IMR-90 (cell line): ENCODE measurements around the gene PRDM2. TPM values are rescaled to one million over a fixed set of nuclear protein-coding genes. Genes with fewer than 3 reads are reported as not detected.

ENCODE experiments used
- ATAC-seq: fragments of 200-7000 bp; cut with Tn5 transposase; 2 replicates; pipeline ENCODE4 v1.9.1; 2020; ENCODE audit warnings: low read depth, mild to moderate bottlenecking, moderate library complexity
- BruUV-seq: library from RNA; stranded (reverse); fragments of 400-500 nt; replicated peaks from 2 replicates; lab custom pipeline; 2021; lab: Mats Ljungman, UMichigan
- CTCF ChIA-PET: fragments of 300-600 bp; formaldehyde crosslinking; extraction: SDS; loops from one replicate; lab custom pipeline; 2021; ENCODE audit warnings: antibody characterized with exemption; lab: Yijun Ruan, JAX
- POLR2A ChIA-PET: fragments of 300-600 bp; sonication (Branson Sonifier 250); formaldehyde crosslinking; loops from one replicate; lab custom pipeline; 2022; ENCODE audit warnings: antibody characterized with exemption; ENCODE audit not compliant: unreplicated experiment; lab: Charles Lee
- DNase-seq: peaks from one replicate; pipeline ENCODE4 v3.0.0; 2013
- H2AFZ ChIP-seq: replicated peaks from 2 replicates; pipeline ENCODE3; 2013; ENCODE audit warnings: low read length, mild to moderate bottlenecking; ENCODE audit not compliant: poor library complexity
- H2AK5ac ChIP-seq: 2 replicates; pipeline ENCODE4 v1.6.1; 2013; ENCODE audit warnings: low read depth, low read length, inconsistent platforms
- H2AK9ac ChIP-seq: replicated peaks from 2 replicates; pipeline ENCODE3; 2013; ENCODE audit warnings: mild to moderate bottlenecking, low read depth, low read length, moderate library complexity; ENCODE audit not compliant: poor library complexity
- H2BK120ac ChIP-seq: 2 replicates; pipeline ENCODE4 v1.6.1; 2013; ENCODE audit warnings: low read depth, low read length, inconsistent platforms
- H2BK15ac ChIP-seq: 3 replicates; pipeline ENCODE4 v1.6.1; 2013; ENCODE audit warnings: low read depth, low read length, inconsistent platforms
- H2BK20ac ChIP-seq: 2 replicates; pipeline ENCODE4 v1.6.1; 2013; ENCODE audit warnings: low read depth, mild to moderate bottlenecking, inconsistent platforms, low read length, moderate library complexity
- H2BK5ac ChIP-seq: 2 replicates; pipeline ENCODE4 v1.6.1; 2013; ENCODE audit warnings: mild to moderate bottlenecking, low read depth, low read length, inconsistent platforms; ENCODE audit not compliant: poor library complexity, severe bottlenecking
- H3K14ac ChIP-seq: replicated peaks from 2 replicates; pipeline ENCODE4 v1.6.1; 2013; ENCODE audit warnings: low read depth, low read length, inconsistent platforms
- H3K18ac ChIP-seq: 2 replicates; pipeline ENCODE4 v1.6.1; 2013; ENCODE audit warnings: low read depth, low read length, control low read depth
- H3K23ac ChIP-seq: 2 replicates; pipeline ENCODE4 v1.6.1; 2013; ENCODE audit warnings: low read depth, low read length, inconsistent platforms
- H3K27ac ChIP-seq: 2 replicates; pipeline ENCODE4 v1.5.1; 2013; ENCODE audit warnings: mild to moderate bottlenecking, control low read depth, low read length; ENCODE audit not compliant: insufficient read depth
- H3K27me3 ChIP-seq: 2 replicates; pipeline ENCODE4 v1.6.1; 2013; ENCODE audit warnings: low read length; ENCODE audit not compliant: control insufficient read depth, insufficient read depth
- H3K36me3 ChIP-seq: 2 replicates; pipeline ENCODE4 v1.6.1; 2013; ENCODE audit warnings: low read length, mixed read lengths; ENCODE audit not compliant: control insufficient read depth, insufficient read depth
- H3K4ac ChIP-seq: 2 replicates; pipeline ENCODE4 v1.6.1; 2013; ENCODE audit warnings: low read depth, low read length, inconsistent platforms
- H3K4me1 ChIP-seq: 2 replicates; pipeline ENCODE4 v1.6.1; 2013; ENCODE audit warnings: low read length, mixed read lengths; ENCODE audit not compliant: control insufficient read depth, insufficient read depth
- H3K4me2 ChIP-seq: 2 replicates; pipeline ENCODE4 v1.6.1; 2013; ENCODE audit warnings: low read depth, mild to moderate bottlenecking, control low read depth, low read length, moderate library complexity
- H3K4me3 ChIP-seq: 2 replicates; pipeline ENCODE4 v1.5.1; 2013; ENCODE audit warnings: low read depth, mild to moderate bottlenecking, control low read depth, low read length, moderate library complexity; ENCODE audit not compliant: insufficient read depth
- H3K56ac ChIP-seq: 2 replicates; pipeline ENCODE4 v1.6.1; 2013; ENCODE audit warnings: low read length, inconsistent platforms; ENCODE audit not compliant: insufficient read depth; ENCODE audit errors: extremely low read depth
- H3K79me1 ChIP-seq, 2 experiments: 2 replicates each; pipeline ENCODE4 v1.6.1; 2013; ENCODE audit warnings: low read length in 2 of 2, inconsistent platforms in 1 of 2, low read depth in 1 of 2
- H3K9ac ChIP-seq: 2 replicates; pipeline ENCODE4 v1.6.1; 2013; ENCODE audit warnings: low read depth, low read length, control low read depth
- H3K9me1 ChIP-seq: 2 replicates; pipeline ENCODE4 v1.6.1; 2013; ENCODE audit warnings: low read length, inconsistent platforms; ENCODE audit not compliant: insufficient read depth
- H3K9me3 ChIP-seq: 2 replicates; pipeline ENCODE4 v1.6.1; 2013; ENCODE audit warnings: low read length; ENCODE audit not compliant: control insufficient read depth, insufficient read depth
- H4K20me1 ChIP-seq: 2 replicates; pipeline ENCODE4 v1.6.1; 2013; ENCODE audit warnings: low read length, inconsistent platforms; ENCODE audit not compliant: insufficient read depth
- H4K5ac ChIP-seq: 2 replicates; pipeline ENCODE4 v1.6.1; 2013; ENCODE audit warnings: mild to moderate bottlenecking, low read depth, low read length, control low read depth
- H4K8ac ChIP-seq, 2 experiments: 2 replicates each; pipeline ENCODE4 v1.6.1; 2013; ENCODE audit warnings: low read depth in 2 of 2, low read length in 2 of 2, control low read depth in 1 of 2, inconsistent platforms in 1 of 2
- H4K91ac ChIP-seq: 2 replicates; pipeline ENCODE4 v1.6.1; 2013; ENCODE audit warnings: low read depth, low read length, inconsistent platforms; ENCODE audit not compliant: insufficient read depth
- MXI1 ChIP-seq: IDR thresholded peaks from 2 replicates; pipeline ENCODE4 v1.6.1; 2012; ENCODE audit warnings: low read depth, mild to moderate bottlenecking, low read length, moderate library complexity, borderline replicate concordance
- USF2 ChIP-seq: fragments of 150-350 bp; IDR thresholded peaks from 2 replicates; pipeline ENCODE4 v1.6.1; 2017; ENCODE audit warnings: mild to moderate bottlenecking, antibody characterized with exemption, low read length, low read depth
- WGBS, 2 experiments: methylation state at CpG; one replicate each; pipeline versions ENCODE4 v1.1.5 to v1.1.7; 2013; ENCODE audit warnings: missing lambda C conversion rate in 2 of 2; ENCODE audit not compliant: insufficient read length in 1 of 2; ENCODE audit errors: extremely low coverage in 2 of 2; 5-methylcytosine and 5-hydroxymethylcytosine counted together
- dilution Hi-C: fragments of 300-500 bp; cut with HindIII; formaldehyde crosslinking; loops from one replicate; pipeline ENCODE4 v1.14.3; 2018; ENCODE audit warnings: low sequenced_read_pairs; ENCODE audit not compliant: unreplicated experiment
- in situ Hi-C: fragments of 300-500 bp; cut with MboI; formaldehyde crosslinking; loops from 3 replicates; pipeline ENCODE4 v1.14.3; 2019; ENCODE audit warnings: low sequenced_read_pairs, inconsistent platforms, mixed read lengths
- intact Hi-C: fragments of 100-400 bp; cut with micrococcal nuclease; formaldehyde crosslinking; loops from 2 replicates; pipeline ENCODE4 v1.10.0; 2022
- polyA plus RNA-seq, 3 experiments: library from polyadenylated mRNA; depleted of rRNA; stranded (reverse); fragments of >200 nt; gene quantifications; 2 replicates each; pipeline ENCODE4 v1.2.3, GENCODE V29; 2012; ENCODE audit warnings: low replicate concordance in 1 of 3
- total RNA-seq: library from RNA; depleted of rRNA; stranded (reverse); fragments of >200 nt; gene quantifications from 2 replicates; pipeline ENCODE4 v1.2.3, GENCODE V29; 2012

PRDM2 gene
- total and polyA plus RNA-seq, 2 of the 4 experiments (the other 2 are of a cell fraction), result 3.4 to 8.9 TPM

DNA sequence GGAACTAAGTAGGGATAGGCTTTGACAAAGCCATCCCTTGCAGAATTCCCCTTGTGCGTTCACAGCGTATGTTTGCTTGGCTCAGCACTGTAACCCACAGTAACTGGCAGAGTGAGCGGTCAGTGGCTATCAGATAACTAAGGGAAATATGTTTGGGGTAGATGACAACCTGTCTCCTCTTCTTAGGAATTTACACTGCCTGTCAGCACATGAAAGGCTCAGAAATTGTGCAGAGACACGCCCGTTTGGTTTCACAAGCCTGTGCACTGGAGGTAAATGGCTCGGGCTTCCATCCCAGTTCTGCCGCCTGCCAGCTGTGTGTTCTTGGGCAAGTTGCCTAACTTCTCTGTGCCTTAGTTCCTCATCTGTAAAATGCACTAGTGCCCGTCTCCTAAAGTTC lies 101.2 kb downstream of the PRDM2 start:
- Histone ChIP-seq H2BK5ac (no peak overlapping the region), H3K14ac (no peak overlapping the region), H3K4me1 (no peaks in the 10 kb centered on the region), H2BK15ac (no peak overlapping the region), H3K23ac (no peak overlapping the region), H3K9me3 (no peaks in the 10 kb centered on the region), H4K8ac (no peak overlapping the region), H3K9me1 (peaks cover 3% of the 10 kb centered on the region; the same call in 1 of the 2 replicates), H3K27ac (no peak overlapping the region), H3K4ac (no peak overlapping the region), H4K91ac (no peak overlapping the region), H4K5ac (no peak overlapping the region), H2AK5ac (no peak overlapping the region), H3K79me1 (peaks cover 3 to 17% of the 10 kb centered on the region in 2 experiments; a peak in 3 of 4 replicates), H3K36me3 (0 out of 2 replicates have a peak, but pooled peaks cover 1% of the 10 kb centered on the region), H2AK9ac (no peak overlapping the region), H3K9ac (no peak overlapping the region), H2AFZ (no peak overlapping the region), H4K20me1 (no peaks in the 10 kb centered on the region), H3K4me3 (no peak overlapping the region), H3K18ac (no peak overlapping the region), H2BK20ac (no peak overlapping the region), H3K4me2 (no peak overlapping the region), H3K27me3 (no peaks in the 10 kb centered on the region), H3K56ac (no peak overlapping the region), H2BK120ac (no peak overlapping the region)
- ATAC-seq, result no peak
- no peak for DNase-seq
- BruUV-seq, result no TSS peak
- in situ Hi-C loops (loop anchor here (10.0 kb wide), 1 partner anchor 106 kb away; no protein-coding TSS in a partner anchor), intact Hi-C loops (no loop called here), dilution Hi-C loops (no loop called here)
- WGBS, 2 experiments, result 89% methylated on average over 5 of the region's 8 CpGs; no CpG with 5 or more reads in 1 of the 2 experiments
- CTCF ChIA-PET, result no interaction called here
- POLR2A ChIA-PET, result no interaction called here
- TF ChIP-seq USF2 (no peak), MXI1 (no peak)
